GM12873 (cell line): ENCODE data around the gene SHLD1.

Experiments used
- CTCF ChIP-seq: IDR thresholded peaks from 2 replicates; pipeline ENCODE4 v1.5.1; 2012; ENCODE audit warnings: low read depth, mild to moderate bottlenecking, moderate library complexity, low read length, control low read depth; ENCODE audit not compliant: insufficient read depth; ENCODE audit errors: missing control alignments

The SHLD1 gene

DNA sequence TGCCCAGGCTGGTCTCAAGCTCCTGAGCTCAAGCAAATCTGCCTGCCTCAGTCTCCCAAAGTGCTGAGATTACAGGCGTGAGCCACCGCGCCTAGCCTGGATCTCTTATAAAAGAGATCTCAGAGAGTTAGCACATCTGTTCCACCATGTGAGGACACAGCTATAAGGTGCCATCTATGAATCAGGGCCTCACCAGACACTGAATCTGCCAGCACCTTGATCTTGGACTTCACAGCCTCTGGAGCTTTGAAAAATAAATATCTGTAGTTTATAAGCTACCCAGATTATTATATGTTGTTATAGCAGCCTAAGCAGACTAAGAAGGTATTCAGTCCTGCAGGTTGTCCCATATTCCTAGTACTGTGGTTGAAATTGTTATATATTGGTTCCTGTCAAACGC is 33.2 kb upstream of the SHLD1 start:
- no peak for TF ChIP-seq CTCF

DNA sequence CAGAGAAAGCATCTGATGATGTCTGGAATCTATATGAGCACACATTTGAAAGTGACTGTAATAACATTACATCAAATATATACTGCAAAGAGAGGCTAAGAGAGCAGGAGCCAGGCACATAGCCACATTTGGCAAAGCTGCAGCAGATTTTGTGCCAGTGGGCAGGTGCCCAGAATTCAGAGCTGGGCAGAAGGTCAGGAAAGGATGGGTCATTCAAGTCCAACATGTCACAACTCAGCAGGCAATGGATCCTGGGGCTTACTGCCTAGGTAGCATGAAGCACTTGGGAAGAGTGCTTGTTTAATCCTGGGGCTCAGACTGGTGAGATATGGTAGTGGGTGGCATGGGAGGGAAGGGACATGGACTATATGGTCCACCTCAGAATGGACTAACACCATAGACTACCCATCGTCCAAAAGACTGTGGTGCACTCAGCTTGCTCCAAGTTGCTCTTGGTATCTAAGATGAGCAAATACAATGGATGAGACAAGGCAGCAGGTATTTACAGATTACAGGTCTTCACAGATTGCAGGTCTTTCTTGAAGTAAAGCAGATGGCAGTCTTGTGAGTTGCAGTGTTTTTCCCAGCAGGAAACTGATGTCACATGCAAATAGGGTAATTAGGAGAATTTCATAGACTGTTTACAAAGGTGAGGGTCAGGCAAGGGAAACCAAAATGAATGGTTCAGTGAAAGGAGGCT is 31.2 kb upstream of the SHLD1 start:
- TF ChIP-seq CTCF, result no peak

GRCh38 chr20:5719861-5720403 is 30.3 kb upstream of the SHLD1 start:
- no peak for TF ChIP-seq CTCF

DNA sequence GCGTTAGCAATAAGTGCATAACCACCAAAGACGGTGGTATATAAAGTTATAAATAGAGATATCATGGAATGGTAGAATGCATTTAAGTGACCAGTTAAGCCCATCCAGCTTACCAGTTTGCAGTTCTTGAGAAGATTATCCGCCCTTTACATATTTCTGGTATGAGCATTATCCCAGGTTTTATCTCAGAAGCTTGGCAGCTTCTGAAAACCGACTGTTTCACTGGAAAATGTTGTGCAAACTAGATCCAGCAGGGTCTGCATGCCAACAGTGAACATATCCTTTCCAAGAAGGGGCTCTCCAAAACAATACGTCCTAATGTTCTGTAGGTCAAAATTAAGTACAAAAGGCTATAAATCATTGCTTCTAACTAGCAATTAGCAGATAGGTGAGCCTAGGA is 29.5 kb upstream of the SHLD1 start:
- no peak for TF ChIP-seq CTCF

GRCh38 chr20:5722927-5723326 is 27.3 kb upstream of the SHLD1 start:
- TF ChIP-seq CTCF, result no peak

GRCh38 chr20:5727018-5727515 is 23.1 kb upstream of the SHLD1 start:
- no peak for TF ChIP-seq CTCF

GRCh38 chr20:5729348-5729747 is 20.9 kb upstream of the SHLD1 start:
- no peak for TF ChIP-seq CTCF
